PFSK-1 (cell line): ENCODE data around the gene KCNQ1OT1.

ENCODE experiments used
- FOXP2 ChIP-seq: optimal IDR thresholded peaks from 2 replicates; pipeline ENCODE3; 2011; ENCODE audit warnings: borderline replicate concordance, control low read depth, inconsistent platforms; ENCODE audit not compliant: insufficient read depth; ENCODE audit errors: extremely low read length, extremely low read depth
- POLR2AphosphoS5 ChIP-seq: IDR thresholded peaks from 2 replicates; pipeline ENCODE4 v1.6.1; 2012; ENCODE audit warnings: low read depth, mild to moderate bottlenecking, control low read depth, low read length, moderate library complexity
- REST ChIP-seq, 2 experiments: IDR thresholded peaks; 2 replicates each; pipeline versions ENCODE4 v1.6.1 to v1.8.0; 2011 to 2012; ENCODE audit warnings: low read depth in 2 of 2, low read length in 2 of 2, control low read depth in 1 of 2, inconsistent platforms in 1 of 2, mild to moderate bottlenecking in 1 of 2, moderate library complexity in 1 of 2; ENCODE audit not compliant: insufficient read depth in 1 of 2
- SIN3A ChIP-seq: IDR thresholded peaks from 2 replicates; pipeline ENCODE4 v1.6.1; 2012; ENCODE audit warnings: mild to moderate bottlenecking, low read length, moderate library complexity, borderline replicate concordance; ENCODE audit not compliant: insufficient read depth
- TAF1 ChIP-seq: IDR thresholded peaks from 2 replicates; pipeline ENCODE4 v1.6.1; 2012; ENCODE audit warnings: low read length, control low read depth, borderline replicate concordance; ENCODE audit not compliant: insufficient read depth

The KCNQ1OT1 gene

GRCh38 chr11:2732261-2732939 lies 32.6 kb upstream of the KCNQ1OT1 start:
- TF ChIP-seq TAF1 = no peak
- no peak for TF ChIP-seq REST (IDR thresholded peaks at IDR 0.05; ENCODE audit: insufficient read depth in 1 of 2, low read depth in 2 of 2, low read length in 2 of 2)
- no peak for TF ChIP-seq SIN3A
- TF ChIP-seq POLR2AphosphoS5 = no peak
- TF ChIP-seq FOXP2 = no peak

GRCh38 chr11:2731130-2732125 lies 31.6 kb upstream of the KCNQ1OT1 start:
- TF ChIP-seq TAF1 (no peak), SIN3A (no peak), REST (IDR thresholded peaks at IDR 0.05; ENCODE audit: insufficient read depth in 1 of 2, low read depth in 2 of 2, low read length in 2 of 2) (no peak), POLR2AphosphoS5 (no peak), FOXP2 (no peak)

GRCh38 chr11:2730272-2731129 lies 30.7 kb upstream of the KCNQ1OT1 start:
- TF ChIP-seq REST (IDR thresholded peaks at IDR 0.05; ENCODE audit: insufficient read depth in 1 of 2, low read depth in 2 of 2, low read length in 2 of 2) (no peak), POLR2AphosphoS5 (no peak), SIN3A (no peak), FOXP2 (no peak), TAF1 (no peak)

GRCh38 chr11:2729841-2730240 lies 30.0 kb upstream of the KCNQ1OT1 start:
- TF ChIP-seq POLR2AphosphoS5 (no peak), SIN3A (no peak), TAF1 (no peak), REST (IDR thresholded peaks at IDR 0.05; ENCODE audit: insufficient read depth in 1 of 2, low read depth in 2 of 2, low read length in 2 of 2) (no peak), FOXP2 (no peak)
